GM18909 (cell line): ENCODE measurements around the gene PDK1.
"Not testable (repeated sequence)": the region's sequence is repeated elsewhere in the genome, so short reads cannot be mapped to it uniquely, and the experiment has no call there.

Experiments used
- ATAC-seq: cut with Tn5 transposase; IDR thresholded peaks from one replicate; pipeline ENCODE4 v1.9.1; 2021; ENCODE audit warnings: mild to moderate bottlenecking; ENCODE audit not compliant: unreplicated experiment, poor library complexity

Gene PDK1

GRCh38 chr2:172591386-172591785 lies 35.5 kb downstream of the PDK1 start:
- ATAC-seq: not testable (repeated sequence)

- ATAC-seq: not testable (repeated sequence)
Measured at GRCh38 chr2:172592190-172592589, 36.3 kb downstream of the PDK1 start.

DNA sequence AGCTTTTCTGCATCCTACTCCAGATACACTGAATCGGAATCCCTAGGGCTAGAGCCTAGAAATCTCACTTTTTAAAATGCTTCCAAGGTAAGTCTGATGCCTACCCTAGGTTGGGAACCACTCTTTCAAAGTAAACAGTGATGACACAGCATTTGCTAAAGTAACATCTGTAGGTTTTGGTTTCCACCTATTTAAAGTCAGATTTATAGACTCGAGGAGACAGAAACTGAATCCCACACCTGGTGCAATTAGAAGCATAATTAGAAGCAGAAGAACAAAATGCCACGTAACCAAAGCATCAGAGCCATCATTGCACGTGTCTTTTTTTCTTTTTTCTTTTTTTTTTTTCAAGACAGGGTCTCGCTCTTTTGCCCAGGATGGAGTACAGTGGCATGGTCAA lies 40.9 kb downstream of the PDK1 start:
- peak; percentile 66 for ATAC-seq

GRCh38 chr2:172597176-172597842 lies 41.4 kb downstream of the PDK1 start:
- ATAC-seq: no peak

GRCh38 chr2:172599947-172600346 lies 44.1 kb downstream of the PDK1 start:
- ATAC-seq: no peak

GRCh38 chr2:172600557-172601008 lies 44.7 kb downstream of the PDK1 start:
- ATAC-seq: no peak

DNA sequence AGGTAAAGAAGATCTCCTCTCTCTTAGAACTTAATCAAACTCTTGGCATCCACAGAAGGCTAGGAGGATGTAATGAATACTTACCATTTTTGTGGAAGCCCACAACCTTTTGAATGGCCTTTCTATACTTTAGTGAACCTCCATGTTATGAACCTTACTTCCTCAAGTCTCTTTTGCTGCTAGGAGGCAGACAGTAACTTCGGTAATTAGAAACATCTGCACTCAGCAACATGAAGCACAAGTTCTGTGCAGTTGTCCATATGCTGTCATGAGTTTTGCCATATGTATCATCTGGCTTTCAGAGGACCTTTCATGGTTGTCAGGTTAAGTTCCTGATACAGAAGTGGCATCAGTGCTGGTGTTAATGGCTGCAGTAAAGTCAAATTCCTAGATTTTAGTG lies 50.4 kb downstream of the PDK1 start:
- ATAC-seq: no peak

DNA sequence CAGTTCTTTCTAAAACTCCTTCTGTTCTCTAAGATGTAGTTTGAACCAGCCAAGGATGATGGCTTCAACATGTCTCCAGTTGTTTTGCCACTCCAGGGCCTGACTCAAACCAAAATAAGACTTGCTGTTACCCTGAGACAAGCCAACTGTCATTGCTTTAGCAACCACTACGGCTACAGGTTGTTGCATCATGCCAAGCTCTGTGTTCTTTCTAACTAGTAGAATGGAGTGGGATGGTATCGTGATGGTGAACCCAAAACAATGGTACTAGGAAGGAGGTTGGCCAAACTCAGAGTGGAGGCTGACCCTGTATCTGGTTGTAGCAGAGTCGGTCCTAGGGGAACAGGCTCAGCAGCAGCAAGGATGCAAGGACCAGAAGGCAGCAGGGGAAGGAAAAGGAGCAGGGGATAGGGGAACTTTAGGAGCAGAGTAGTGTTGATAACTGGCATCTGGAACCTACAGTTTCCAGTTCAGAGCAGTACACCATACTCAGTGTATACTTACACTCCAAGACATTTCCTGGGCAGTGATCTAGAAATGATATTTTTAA lies 51.6 kb downstream of the PDK1 start:
- ATAC-seq: no peak

DNA sequence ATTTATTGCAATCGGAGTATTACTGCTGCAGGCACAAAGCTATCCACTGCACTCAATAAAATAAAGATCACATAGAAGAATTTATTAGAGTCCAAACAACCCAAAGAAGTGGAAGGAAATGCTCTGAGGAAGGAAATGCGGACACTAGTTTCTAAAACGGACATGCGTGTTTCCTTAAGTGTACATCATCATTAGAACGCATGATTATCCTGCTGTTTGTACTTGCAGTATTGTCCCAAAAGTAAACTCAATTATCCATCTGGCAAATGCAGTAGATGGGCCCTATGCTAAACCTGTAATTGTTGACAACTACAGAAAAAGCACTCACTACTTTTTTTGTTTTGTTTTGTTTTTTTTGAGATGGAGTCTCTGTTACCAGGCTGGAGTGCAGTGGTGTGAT lies 53.6 kb downstream of the PDK1 start:
- no peak for ATAC-seq

DNA sequence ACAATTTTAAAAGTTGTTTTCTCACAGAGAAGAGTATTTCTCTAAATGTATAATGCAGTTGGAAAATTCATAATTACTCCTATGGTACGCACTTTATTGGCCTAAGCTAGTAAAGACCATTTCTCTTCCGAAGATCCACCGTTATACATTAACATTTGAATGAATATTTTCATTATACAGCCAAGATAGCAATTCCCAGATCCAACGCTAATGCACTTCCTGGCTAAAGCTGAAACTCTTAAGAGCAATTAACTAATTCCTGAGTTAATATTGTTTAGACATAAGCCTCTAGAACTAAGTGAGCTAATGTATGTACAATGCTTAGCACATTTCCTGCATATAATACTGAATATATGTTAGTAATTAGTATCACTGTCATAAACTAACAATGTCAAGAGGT lies 56.2 kb downstream of the PDK1 start:
- ATAC-seq: no peak

- no peak for ATAC-seq
Measured at GRCh38 chr2:172613040-172613439, 57.1 kb downstream of the PDK1 start.

DNA sequence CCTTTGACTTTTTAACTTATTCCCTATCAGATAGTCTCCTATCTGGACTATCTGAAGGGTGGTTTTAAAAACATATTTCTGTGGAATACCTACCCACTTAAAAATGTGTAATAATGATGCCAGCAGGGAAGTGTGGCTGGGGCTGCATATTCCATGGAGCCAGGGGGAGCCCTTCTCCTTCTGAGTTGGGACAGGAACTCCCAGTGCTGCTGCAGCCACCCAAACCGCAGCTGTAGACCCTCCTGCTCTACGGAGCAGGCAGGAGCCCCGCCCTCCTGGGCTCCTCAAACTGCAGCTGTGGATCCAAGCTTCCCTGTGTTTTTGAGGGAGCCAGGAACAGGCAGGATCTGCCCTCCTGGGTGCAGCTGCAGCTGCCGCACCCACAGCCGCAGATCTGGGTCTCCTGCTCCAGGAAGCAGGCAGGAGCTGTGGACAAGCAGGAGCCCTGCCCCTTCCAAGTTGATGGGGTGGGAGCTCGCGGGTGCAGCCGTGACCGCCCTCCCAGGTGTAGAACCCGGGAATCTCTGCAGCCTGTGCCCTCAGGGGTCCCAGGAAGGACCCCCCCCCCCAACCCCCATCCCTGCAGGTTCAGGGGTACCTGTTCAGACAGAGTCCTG lies 57.8 kb downstream of the PDK1 start:
- ATAC-seq: no peak

GRCh38 chr2:172614932-172615331 lies 59.0 kb downstream of the PDK1 start:
- no peak for ATAC-seq

DNA sequence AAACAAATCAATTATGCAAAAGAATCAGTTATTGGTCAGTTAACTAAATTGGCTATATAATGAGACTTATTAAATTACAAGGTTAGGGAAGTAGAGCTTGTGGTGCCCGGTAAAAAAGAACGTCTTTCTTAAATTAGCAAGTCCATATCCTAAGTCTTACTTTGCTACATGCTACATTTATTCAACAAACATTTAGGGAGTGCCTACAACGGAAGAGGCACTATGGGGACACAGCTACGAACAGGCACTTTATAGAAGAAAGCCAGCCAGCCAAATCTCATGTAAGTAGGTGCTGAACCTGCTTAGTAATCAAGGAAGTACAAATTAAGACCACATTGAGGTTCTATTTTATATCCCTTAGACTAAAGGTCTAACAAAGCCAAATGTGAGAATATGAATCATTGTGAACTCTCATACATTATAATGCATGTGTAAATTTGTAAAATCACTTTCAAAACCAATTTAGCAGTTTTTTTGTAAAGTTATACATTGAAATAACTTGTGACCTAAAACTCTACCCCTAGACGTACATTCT lies 59.9 kb downstream of the PDK1 start:
- ATAC-seq: no peak

DNA sequence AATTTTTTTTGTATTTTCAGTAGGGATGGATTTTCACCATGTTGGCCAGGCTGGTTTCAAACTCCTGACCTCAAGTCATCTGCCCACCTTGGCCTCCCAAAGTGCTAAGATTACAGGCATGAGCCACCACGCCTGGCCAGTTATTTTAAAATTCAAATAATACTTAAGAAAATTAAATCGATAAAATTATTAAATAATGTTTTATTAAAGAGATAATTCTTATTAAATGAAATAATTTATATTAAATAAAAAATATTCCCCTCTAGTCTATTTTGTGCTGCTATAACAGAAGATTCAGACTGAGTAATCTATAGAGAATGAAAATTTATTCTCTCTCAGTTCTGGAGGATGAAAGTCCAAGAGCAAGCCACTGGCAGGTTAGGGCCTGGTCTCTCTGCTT lies 61.2 kb downstream of the PDK1 start:
- no peak for ATAC-seq

DNA sequence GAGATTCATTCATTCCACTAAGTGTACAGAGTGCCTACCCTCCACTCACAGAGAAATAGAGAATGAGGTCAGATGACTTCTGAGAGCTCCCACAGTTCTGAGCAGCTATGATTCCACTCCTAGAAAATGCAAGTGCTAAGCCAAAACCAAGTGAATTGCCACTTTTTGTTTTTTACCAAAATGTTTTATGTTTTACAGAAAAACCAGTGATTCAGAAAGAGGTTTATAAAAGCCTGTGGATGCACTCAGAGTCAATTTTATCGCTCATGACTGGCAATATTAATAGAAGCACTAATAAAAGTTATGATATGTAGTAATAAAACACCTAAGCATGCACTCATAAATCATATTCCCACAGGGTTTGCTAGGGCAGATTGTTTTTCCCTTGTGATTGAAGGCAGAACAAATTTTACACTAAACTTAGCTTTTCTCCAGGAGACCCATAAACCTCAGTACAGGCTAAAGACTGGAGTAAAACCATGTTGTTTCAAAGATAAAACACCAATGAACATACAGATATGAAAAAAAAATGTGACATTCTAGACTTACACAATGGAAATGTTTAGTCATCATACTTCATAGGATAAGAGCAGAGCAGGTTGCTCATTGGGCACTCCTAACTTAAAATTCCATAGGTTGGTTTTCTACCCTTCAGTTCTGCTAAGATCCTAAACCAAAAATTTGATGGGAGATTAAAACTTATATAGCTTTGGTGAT lies 67.5 kb downstream of the PDK1 start:
- no peak for ATAC-seq

DNA sequence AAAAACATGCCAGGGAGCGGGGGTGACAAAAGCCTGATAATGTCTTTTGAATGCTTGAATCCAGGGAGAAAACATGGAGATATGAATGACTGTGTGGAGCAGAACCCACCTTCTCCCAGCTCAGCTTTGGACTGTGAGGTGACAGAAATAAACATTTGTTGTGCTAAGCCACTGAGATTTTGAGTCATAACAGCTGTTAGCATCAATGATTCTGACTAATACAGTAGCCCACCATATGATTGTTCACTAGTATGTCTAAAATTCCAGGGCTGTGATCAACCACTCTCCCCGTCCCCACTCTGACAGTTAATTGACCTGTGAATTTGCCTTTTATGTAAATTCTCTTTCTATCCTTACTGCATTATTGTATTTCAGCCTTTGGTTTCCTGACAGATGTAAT lies 69.1 kb downstream of the PDK1 start:
- no peak for ATAC-seq

DNA sequence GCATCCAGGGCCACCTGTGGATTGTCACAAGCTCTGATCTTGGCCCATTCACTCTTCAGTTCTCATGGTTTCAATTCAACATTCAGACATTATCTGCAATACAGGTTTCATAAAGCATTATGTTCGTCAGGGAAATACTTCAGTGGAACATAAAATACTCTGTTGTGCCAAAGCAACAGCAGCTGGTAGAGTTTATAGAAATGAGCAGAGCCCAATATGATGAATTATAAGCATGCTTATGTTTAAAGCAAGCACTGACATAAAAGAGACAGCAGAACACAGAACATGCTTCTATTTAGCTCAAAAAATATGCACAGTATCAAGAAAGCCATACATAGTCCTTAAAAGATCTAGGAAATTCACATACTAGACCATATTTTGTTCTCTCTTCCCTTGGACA lies 71.3 kb downstream of the PDK1 start:
- no peak for ATAC-seq

GRCh38 chr2:172628085-172628484 lies 72.2 kb downstream of the PDK1 start:
- no peak for ATAC-seq

DNA sequence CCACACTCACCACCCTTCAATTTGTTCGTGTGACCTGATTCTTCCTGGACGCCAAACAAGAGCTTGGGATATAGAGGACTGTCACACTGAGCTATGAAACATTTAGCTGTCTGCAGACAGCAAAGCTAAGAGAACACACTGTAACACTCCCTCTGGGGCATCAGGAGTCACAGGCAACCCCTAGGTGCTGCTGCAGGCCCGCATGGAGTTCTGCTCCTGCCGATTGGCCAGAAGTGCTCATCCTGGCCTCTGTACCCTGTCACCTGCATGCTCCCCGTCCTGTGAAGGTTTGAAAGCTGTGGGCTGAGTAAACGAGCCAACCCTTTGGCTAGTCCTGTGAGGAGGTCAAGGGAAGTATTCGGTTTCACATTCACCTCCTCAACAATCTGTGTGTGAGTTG lies 73.7 kb downstream of the PDK1 start:
- no peak for ATAC-seq

GRCh38 chr2:172630181-172630580 lies 74.3 kb downstream of the PDK1 start:
- no peak for ATAC-seq
